ENCODE measurements around the gene COL20A1.
"Not testable (repeated sequence)": the region's sequence is repeated elsewhere in the genome, so short reads cannot be mapped to it uniquely, and the experiment has no call there.

Gene COL20A1

DNA sequence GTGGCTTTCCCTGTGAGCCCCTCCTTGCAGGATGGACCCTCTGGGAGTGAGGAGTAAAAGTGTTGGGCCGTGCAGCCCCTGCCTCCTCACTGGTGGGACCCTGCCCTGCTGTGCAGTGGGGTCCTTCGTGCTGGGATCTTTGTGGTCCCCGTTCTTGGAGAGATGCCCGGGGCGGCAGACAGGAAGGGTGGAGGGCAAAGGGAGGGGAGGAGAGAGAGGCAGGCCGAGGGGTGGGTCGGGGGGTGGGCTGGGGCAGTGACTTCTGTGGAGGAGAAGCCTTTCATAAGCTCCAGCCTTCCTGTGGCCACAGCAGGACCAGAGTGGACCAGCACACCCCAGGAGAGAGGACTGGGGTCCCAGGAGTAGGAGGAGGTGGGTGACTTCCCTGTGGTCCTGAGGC is at the start of gene COL20A1:
TSS of gene COL20A1 (plus strand) at position 283 of the 400 bp plus-strand sequence. CDS start 1,922 bp downstream, outside the sequence.
- DNase-seq (ENCODE audit: low read depth in 3 of 3, low spot score in 1 of 3), result no peak

DNA sequence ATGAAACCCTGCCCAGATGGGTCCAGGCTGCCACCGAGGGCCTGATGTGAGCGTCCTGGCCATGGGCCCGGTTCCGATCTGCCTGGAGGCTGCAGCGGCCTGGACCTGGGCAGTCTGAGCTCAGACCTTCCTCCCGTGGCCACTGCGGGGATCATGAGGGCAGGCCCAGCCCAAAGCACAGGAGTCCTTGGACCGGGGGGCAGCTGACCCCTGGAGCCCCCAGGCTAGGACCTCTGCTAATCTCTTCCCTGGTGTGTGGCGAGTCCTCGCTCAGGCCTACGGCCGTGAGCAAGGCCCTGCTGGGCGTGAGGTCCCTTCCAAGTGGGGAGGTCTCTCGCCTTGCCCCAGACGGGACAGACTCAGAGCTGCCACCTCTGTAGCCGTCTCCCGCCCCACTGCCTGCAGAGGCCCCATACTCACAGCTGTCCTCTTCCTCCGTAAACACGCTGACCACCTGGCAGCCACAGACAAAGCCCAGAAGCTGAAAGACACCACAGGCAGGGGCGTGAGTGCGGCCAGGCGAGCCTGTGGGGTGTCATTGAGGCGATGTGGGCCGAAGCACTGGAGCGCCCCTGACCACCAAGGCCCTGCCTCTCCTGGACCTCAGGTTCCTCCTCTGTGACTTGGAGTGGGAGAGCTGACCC is 49.3 kb upstream of the COL20A1 start:
- no peak for DNase-seq (ENCODE audit: low read depth in 3 of 3, low spot score in 1 of 3)

DNA sequence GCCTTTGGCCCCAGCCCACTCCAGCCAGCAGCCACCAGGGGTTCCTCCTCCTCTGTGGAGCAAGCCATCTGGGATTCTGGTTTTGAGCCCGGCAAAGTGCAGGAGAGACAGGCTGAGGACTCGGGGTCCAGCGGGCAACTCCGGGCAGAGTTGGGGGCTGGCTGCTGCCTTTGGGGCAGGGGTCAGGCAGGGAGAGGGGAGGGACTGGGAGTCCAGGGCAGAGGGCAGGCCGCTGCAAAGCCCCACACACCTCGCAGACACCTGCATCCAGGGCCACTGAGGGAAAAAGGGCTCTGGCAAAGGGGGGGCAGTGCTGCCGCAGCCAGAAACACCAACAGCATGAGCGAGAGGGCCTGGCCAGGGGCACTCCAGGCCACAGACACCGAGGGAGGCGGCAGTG is 48.5 kb upstream of the COL20A1 start:
- no peak for DNase-seq (ENCODE audit: low read depth in 3 of 3, low spot score in 1 of 3)

DNA sequence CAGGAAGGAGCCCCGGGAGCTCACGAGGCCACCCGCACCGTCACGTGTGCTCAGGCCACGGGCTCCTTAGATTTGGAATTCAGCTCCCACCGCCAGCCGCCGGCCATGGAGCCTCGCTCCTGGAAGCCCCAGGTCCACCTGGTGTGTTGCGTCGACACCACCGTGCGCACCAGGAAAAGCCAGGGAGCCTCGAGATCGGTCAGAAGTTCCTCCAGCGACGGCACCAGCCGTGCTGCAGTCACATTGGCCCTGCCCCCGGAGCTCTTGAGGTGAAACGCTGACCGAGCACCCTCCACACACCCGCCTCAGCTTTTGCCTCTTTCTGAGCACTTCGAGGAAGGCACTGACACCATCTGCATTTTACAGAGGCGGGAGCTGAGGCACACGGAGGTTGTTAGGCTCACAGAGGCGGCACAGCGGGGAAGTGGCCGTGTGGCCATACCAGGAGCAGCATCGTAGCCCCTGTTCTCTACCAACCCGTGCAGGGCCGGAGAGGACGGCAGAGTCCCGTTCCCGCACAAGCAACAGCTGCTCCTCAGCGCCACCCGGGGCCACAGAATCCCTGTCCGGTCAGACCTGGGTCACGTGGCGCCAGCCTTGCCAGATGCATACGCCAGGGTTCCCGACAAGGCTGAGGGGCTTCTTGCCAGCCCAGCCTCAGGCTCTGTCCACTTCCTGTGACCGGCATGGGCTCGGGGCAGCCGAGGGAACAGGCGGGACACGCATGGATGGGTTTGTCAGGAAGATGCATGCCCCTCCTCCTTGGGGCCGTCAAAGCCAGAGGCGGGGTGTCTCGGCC is 46.3 kb upstream of the COL20A1 start:
- DNase-seq (ENCODE audit: low read depth in 3 of 3, low spot score in 1 of 3), result no peak

DNA sequence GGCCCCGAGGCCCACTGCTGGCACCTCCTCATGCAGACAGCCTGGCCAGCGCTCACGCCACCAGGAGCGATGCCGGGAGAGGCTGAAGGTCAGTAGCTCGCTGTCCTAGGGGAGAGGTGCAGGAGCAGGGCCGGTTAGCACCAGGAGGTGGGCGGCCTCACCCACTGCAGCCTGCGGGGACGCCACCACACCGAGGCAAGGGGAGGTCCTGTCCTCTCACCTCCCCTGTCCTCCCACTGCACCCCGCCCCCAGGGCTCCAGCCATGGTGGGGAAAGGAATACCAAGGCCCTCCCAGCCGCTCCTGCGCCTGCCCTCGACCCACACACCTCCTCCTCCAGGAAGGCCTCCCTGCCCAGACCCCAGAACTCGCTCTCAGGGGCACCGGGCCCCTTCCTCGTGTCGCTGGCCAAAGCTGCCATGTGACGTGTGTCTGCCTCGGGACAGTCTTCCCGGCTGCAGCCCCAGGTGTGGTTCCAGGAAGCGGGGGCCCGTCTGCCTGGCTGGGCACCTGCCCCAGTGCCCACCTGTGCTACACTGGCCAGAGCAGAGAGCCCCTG is 45.2 kb upstream of the COL20A1 start:
- no peak for DNase-seq (ENCODE audit: low read depth in 3 of 3, low spot score in 1 of 3)

DNA sequence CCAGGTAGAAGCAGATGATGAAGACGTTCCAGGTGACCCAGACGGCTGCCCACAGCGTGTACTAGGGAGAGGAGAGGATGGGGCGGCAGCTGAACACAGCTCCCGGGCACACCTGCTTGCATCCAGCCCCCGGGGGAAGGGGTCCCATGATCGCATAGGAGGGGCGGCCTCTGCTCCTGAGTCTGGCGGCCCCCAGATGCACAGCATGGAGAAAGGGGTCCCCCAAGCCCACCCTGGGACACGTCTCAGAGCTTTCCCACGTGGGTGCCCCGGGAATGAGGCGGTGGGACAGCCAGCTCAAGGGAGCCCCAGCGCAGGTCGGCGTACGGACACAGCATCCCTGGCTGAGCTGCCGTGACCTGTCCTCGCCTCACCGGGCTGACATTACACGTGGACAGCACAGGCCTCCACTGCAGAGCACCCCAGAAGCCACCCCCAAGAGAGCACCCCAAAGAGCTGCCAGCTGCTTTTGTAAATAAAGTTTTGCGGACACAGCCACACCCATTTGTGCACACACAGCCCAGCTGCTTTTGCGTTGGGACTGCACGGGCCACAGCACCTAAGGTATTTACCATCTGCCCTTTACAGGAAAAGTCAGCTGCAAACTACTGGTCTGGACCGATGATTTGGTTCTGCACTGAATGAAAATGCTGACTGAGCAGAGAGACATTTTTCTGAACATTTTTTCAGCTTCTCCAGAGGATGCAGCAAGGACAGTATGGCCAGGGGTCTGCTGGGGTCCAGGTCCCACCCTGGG is 44.0 kb upstream of the COL20A1 start:
- DNase-seq (ENCODE audit: low read depth in 3 of 3, low spot score in 1 of 3), result no peak

DNA sequence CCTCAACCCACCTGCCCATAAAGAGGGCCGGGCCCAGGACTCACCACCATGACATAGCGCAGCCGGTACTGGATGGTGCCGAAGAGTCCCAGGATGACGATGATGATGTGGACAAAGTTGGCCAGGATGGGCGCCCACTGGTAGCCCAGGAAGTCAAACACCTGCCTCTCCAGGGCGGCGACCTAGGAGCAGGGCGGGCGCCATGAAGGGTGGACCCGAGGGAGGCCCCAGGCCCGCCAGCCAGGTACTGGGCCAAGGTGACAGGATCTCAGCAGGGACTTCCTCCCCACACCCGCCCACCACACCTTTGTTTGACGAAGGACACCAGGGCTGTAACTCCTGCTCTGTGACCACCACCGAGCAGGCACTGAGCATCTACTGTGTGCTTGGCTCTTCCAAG is 43.1 kb upstream of the COL20A1 start:
- DNase-seq (ENCODE audit: low read depth in 3 of 3, low spot score in 1 of 3), result no peak

DNA sequence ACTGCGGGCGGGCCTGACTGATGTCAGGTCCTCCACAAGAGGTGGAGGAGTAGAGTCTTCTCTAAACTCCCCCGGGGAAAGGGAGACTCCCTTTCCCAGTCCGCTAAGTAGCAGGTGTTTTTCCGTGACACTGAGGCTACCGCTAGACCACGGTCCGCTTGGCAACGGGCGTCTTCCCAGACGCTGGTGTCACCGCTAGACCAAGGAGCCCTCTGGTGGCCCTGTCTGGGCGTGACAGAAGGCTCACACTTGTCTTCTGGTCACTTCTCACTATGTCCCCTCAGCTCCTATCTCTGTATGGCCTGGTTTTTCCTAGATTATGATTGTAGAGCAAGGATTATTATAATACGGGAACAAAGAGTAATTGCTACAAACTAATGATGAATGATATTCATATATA is 41.6 kb upstream of the COL20A1 start:
- DNase-seq (ENCODE audit: low read depth in 3 of 3, low spot score in 1 of 3), result not testable (repeated sequence)

DNA sequence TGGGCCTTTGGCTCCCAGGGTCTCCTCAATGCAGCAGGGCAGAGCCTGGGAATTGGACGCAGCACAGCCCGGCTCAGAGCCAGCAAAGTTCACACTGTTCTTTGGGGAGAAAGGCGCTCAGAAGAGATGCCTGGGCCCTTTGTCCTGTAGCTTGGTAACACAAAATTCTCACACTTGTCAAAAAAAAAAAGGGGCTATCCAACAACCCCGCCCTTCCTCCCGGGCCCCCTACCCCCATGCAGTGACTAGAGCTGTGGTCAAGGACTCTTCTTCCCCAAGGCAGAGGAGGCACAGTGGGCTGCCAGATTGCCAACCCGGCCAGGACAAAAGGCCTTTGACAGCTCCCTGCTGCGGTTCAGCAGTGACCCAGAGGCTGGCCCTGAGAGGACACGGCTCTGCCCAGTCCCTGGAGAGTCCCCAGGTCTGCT is 40.7 kb upstream of the COL20A1 start:
- no peak for DNase-seq (ENCODE audit: low read depth in 3 of 3, low spot score in 1 of 3)

DNA sequence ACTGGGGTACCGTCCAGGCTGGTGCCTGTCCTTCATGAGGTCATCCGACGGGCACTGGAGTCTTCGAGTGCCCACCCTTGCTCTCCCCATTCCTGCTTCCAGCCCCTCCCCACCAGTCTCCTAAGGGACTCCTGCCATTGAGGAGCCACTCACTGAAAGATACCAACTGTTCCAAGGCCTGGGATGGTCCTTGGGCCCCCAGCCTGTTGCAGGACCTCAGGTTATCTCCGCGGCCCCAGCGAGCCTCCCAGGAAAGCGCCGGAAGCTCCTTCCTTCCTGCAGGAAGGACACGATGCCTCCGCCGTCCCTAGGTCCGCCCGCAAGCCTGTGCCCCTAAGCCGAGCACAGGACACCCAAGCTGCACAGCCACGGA is 39.9 kb upstream of the COL20A1 start:
- DNase-seq (ENCODE audit: low read depth in 3 of 3, low spot score in 1 of 3), result no peak

DNA sequence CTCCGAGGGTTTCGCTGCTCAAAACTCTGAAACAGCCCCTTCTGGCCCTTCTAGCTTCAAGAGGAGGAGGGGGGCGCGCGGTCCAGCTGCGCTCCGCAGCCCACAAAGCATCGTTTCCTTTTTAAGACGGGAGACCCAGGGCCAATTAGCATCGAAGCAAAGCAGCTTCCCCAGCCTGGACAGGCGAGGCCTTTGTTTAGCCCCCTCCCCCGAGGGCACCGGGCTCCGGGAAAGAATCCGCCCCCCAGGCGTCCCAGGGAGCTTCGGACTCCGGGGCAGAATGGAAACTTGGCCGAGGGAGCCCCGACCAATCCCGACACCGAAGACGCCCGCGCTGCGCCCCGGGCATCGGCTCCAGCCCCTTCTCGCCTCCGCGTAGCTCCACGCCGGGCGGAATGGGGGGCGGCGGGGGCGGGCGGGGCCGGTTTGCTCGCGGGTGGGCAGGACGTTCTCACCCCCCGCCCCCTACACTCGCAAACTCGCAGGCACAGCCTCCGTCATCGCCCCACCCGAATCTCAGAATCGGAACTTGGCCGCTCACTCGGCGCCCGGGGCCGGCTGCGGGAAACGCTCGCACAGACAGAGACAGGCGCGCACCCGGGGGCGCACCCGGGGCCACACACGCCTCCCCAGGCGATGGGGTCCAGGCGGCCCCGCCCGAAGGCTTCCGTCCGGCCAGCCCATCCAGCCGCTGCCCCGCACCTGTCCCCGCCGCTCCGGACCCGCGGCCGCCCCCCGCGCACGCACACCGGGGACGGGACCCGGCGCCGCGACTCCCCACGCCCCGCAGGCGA is 39.4 kb upstream of the COL20A1 start:
- no peak for DNase-seq (ENCODE audit: low read depth in 3 of 3, low spot score in 1 of 3)

DNA sequence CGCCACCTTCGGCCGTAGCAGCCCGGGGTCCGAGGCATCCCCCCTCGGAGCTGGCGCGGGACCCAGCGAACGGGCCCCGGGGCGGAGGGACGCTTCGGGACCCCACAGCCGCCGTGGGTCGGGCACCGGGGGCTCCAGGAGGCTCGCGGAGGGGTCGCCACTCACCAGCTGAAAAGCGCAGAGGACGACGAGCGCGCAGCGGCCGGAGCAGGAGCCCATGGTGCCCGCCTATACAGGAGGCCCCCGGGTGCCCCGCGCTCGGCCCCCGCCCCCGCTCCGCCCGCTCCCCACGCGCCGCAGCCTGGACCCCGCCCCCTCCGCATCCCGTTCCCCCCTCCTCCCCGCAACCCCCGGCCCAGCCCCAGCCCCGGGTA is 38.8 kb upstream of the COL20A1 start, which contains the start of gene NKAIN4:
TSS of gene NKAIN4 (minus strand) at position 232 of the 374 bp plus-strand sequence. CDS start at position 219, 13 bp downstream.
- no peak for DNase-seq (ENCODE audit: low read depth in 3 of 3, low spot score in 1 of 3)

DNA sequence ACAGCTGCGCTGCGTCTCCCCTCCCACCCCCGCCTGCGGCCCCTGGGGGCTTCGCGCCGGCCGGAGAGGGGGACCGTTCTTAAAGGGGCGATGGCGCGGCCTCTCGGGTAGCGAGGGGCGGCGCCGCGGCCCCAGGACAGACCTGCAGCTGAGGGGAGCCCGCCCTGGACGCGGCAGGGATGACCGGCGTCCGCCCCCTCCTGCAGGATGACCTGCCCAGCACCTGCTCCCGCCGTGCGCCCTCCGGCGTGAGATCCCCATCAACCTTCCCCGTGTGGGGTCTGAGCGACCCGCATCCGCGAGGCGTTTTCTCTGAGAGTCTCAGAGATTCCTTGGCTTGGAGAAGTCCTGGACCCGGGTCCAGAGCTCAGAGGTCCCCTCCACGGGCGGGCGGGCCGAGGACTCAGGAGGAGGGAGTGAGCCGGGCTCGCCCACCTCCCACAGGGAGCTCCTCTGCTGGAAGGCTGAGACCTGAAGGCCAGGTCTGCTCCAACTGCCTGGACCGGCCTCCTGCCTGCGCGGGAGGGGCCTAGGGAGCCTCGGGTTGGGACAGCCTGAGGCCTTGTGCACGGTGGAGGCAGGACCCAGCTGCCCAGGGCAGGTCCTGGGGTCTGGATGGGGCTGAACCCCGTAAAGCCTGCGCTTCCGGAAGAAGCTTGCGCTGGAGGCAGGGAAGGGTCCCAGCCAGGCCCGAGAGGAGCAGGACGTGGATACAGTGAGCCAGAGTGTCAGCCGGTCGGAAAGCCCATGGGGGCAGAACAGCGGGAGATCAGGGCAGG is 38.2 kb upstream of the COL20A1 start:
- no peak for DNase-seq (ENCODE audit: low read depth in 3 of 3, low spot score in 1 of 3)

DNA sequence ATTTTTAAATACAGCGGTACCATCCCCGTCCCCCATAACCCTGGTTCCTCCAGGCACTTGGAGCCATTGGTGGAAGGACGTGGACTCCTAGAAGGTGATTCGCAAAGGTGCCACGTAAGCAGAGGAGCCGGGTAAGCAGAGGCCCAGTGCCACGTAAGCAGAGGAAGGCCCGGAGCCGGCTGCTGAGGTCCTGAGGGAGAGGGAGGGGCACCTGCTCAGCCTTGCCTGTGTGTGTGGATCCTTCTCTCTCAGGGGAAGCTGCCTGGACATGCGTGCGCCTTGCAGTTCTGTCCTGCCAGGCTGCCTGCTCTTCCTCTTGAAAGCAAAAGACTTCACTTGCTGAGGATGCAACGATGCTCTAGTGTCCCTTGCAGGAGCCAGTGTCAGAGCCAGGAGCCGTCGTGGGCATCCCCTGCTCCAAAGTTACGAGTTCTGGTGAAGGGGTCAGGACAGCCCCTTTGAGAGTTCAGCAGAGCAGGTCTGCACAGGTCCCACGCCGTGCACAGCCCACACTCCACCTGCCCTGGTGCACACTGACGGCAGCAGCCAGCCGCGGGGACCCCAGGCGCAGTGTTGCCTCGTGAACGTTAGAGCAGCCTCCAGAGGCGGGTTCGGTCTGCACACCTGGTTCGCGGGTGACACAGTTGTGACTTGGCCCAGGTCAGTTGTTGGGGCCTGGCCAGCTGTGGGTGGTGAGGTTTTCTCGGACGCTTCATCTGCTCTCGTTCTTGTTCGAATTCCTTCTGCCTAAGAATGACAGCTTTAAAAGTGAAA is 36.9 kb upstream of the COL20A1 start:
- no peak for DNase-seq (ENCODE audit: low read depth in 3 of 3, low spot score in 1 of 3)

DNA sequence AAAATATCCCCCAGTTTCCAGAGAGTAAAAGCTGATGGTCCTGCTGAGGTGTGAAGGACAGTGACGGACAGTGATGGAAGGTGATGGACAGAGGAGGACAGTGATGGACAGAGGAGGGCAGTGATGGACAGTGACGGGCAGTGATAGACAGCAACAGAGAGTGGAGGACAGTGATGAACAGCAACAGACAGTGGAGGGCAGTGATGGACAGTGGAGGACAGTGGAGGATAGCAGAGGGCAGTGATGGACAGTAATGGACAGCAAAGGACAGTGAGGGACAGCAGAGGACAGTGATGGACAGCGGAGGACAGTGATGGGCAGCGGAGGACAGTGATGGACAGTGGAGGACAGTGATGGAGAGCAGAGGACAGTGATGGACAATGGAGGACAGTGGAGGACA is 36.0 kb upstream of the COL20A1 start:
- DNase-seq (ENCODE audit: low read depth in 3 of 3, low spot score in 1 of 3), result no peak

DNA sequence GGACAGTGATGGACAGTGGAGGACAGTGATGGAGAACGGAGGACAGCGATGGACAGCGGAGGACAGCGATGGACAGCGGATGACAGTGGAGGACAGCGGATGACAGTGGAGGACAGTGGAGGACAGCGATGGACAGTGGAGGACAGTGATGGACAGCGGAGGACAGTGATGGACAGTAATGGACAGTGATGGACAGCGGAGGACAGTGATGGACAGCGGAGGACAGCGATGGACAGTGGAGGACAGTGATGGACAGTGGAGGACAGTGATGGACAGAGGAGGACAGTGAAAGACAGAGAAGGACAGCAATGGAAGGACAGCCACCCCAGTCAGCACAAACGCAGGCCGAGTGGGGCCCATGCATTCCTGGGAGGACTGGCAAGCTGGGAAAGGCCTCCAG is 35.4 kb upstream of the COL20A1 start:
- no peak for DNase-seq (ENCODE audit: low read depth in 3 of 3, low spot score in 1 of 3)

DNA sequence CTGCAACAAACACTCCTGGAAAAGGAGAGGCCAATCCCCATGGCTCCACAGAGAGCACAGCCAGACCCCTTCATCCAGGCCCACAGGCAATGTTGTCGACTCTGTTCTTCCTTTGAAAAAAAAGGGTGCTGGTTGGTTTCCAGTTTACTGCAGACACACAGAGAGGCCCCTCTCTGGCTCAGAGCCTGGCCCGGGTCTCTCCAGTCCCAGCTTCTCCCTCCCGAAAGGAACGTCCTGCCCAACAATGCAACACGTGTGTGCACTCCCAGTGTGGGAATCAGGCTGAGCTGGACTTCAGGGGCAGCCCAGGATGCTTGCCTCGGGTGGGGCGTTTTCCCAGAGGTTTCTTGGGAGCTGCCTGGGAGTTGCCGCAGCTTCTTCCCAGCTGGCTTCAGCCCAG is 34.2 kb upstream of the COL20A1 start:
- DNase-seq (ENCODE audit: low read depth in 3 of 3, low spot score in 1 of 3), result no peak

DNA sequence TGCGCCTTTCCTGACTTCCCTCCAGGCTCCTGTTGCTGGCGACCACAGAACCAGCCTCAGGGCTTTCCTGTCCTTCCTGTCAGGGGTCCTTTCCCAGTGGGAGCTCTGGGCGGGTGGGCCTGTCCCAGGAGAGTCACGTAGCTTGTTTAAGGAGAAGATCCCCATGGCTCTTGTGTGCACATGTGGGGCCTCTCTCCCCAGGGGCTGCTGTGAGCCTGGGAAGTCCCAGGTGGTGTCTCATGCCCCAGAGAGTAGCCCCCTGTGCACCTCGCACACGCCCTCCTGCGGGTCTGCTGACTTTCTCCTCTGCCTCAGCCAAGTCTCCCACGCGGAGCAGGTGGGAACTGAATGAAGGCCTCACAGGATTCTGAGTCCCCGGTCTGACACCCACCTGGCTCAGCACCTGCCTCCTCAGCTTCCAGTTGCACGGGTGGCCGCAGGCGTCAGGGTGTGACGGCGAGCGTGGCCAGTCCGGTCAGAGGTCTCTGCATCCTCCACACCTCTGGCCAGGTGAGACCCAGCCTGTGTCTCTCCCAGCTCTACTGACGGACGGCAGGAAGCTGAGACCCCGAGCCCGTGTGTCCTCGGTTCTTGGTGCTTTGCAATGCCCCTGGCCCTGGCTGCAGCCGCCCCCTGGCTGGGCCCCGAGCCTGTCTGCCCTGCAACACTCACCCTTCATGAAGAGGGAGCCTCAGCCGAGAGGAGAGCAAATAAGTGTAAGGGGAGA is 33.1 kb upstream of the COL20A1 start:
- no peak for DNase-seq (ENCODE audit: low read depth in 3 of 3, low spot score in 1 of 3)

DNA sequence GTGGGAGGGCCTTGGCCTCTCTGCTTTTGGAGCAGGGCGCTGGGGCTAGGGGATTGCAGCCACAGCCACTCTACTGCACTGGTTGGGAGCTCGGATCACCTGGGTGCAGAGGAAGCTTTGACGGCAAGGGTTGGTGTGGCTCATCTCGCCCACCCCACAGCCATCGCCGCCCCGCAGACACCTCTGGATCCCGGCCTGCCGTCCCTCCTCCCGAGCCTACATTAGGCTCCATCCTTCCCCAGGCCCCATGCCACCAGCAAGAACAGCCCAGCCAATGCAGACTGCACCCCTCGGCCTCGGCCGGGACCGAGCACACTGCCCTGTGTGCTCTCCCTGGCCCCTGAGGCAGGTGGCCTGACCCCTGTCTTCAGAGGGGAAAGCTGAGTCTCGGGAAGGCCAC is 32.5 kb upstream of the COL20A1 start:
- DNase-seq (ENCODE audit: low read depth in 3 of 3, low spot score in 1 of 3), result no peak
